CD4-positive, alpha-beta memory T cell (primary cell): ENCODE measurements around the gene RIPOR3. TPM values are rescaled to one million over a fixed set of nuclear protein-coding genes. Genes with fewer than 3 reads are reported as not detected.

Experiments
- CTCF ChIA-PET: fragments of 350-600 bp; sonication (Branson Sonifier 250); formaldehyde crosslinking; loops from one replicate; lab custom pipeline; 2021; ENCODE audit warnings: inconsistent platforms; ENCODE audit not compliant: partially characterized antibody; lab: Charles Lee
- POLR2A ChIA-PET: fragments of 350-600 bp; sonication (Branson Sonifier 250); formaldehyde crosslinking; loops from one replicate; lab custom pipeline; 2021; ENCODE audit not compliant: partially characterized antibody; lab: Charles Lee
- DNase-seq, 5 donors: peaks; one replicate each; pipeline versions ENCODE4 v3.0.0 to v3.0.0-alpha.2; 2020 to 2022; ENCODE audit warnings: mixed read lengths in 1 of 5
- H3K27ac ChIP-seq: one replicate; pipeline ENCODE4 v1.7.0; 2013; ENCODE audit warnings: low read depth, low read length
- H3K27me3 ChIP-seq: 2 replicates; pipeline ENCODE4 v1.7.0; 2013; ENCODE audit warnings: mild to moderate bottlenecking, low read length, moderate library complexity; ENCODE audit not compliant: insufficient read depth
- H3K36me3 ChIP-seq: 2 replicates; pipeline ENCODE4 v1.7.0; 2013; ENCODE audit warnings: mild to moderate bottlenecking, low read length, moderate library complexity; ENCODE audit not compliant: insufficient read depth
- H3K4me1 ChIP-seq: 2 replicates; pipeline ENCODE4 v1.7.0; 2013; ENCODE audit warnings: mild to moderate bottlenecking, low read length, moderate library complexity; ENCODE audit not compliant: insufficient read depth
- H3K4me3 ChIP-seq, 2 donors: one replicate each; pipeline ENCODE4 v1.7.0; 2013; ENCODE audit warnings: low read length in 2 of 2, mild to moderate bottlenecking in 1 of 2
- H3K9me3 ChIP-seq, 2 donors: one replicate each; pipeline ENCODE4 v1.7.0; 2013; ENCODE audit warnings: low read length in 2 of 2, control low read depth in 1 of 2; ENCODE audit not compliant: control insufficient read depth in 1 of 2
- H3K27ac Mint-ChIP-seq, 7 donors: one replicate each; pipeline ENCODE4 v1.8.0; 2020 to 2021; ENCODE audit warnings: mixed read lengths in 7 of 7, mild to moderate bottlenecking in 6 of 7, inconsistent platforms in 3 of 7, moderate library complexity in 3 of 7
- H3K27me3 Mint-ChIP-seq, 2 donors: one replicate each; pipeline ENCODE4 v1.8.0; 2020 to 2021; ENCODE audit warnings: mixed read lengths in 2 of 2
- H3K36me3 Mint-ChIP-seq, 2 donors: one replicate each; pipeline ENCODE4 v1.8.0; 2020 to 2021; ENCODE audit warnings: mixed read lengths in 2 of 2, inconsistent platforms in 1 of 2, mild to moderate bottlenecking in 1 of 2
- H3K4me1 Mint-ChIP-seq, 4 donors: one replicate each; pipeline ENCODE4 v1.8.0; 2020 to 2021; ENCODE audit warnings: mixed read lengths in 4 of 4, mild to moderate bottlenecking in 1 of 4
- H3K4me3 Mint-ChIP-seq, 8 donors: one replicate each; pipeline ENCODE4 v1.8.0; 2020 to 2021; ENCODE audit warnings: mixed read lengths in 8 of 8, mild to moderate bottlenecking in 7 of 8, moderate library complexity in 6 of 8, inconsistent platforms in 3 of 8
- H3K9me3 Mint-ChIP-seq, 8 donors: one replicate each; pipeline ENCODE4 v1.8.0; 2020 to 2021; ENCODE audit warnings: mixed read lengths in 8 of 8, mild to moderate bottlenecking in 5 of 8, inconsistent platforms in 3 of 8, moderate library complexity in 1 of 8
- intact Hi-C: fragments of 100-400 bp; cut with micrococcal nuclease; formaldehyde crosslinking; loops from one replicate; pipeline ENCODE4 v1.15.1; 2023
- polyA plus RNA-seq, 2 donors: library from polyadenylated mRNA; unstranded; fragments of 300-500 nt; fragmentation: Illumina TruSeq; gene quantifications; one replicate each; pipeline ENCODE4 v1.2.3, GENCODE V29; 2021
- total RNA-seq, 2 experiments: library from RNA; stranded (reverse); gene quantifications; one replicate each; pipeline ENCODE4 v1.2.3, GENCODE V29; 2021

RIPOR3 gene
- total and polyA plus RNA-seq, 4 experiments from 2014 or later = 0.49 to 1.3 TPM; not detected in 2

GRCh38 chr20:50691573-50692551 lies 520 bp upstream of the RIPOR3 start:
- CTCF ChIA-PET = no interaction called here
- DNase-seq = no peak
- POLR2A ChIA-PET = no interaction called here
- Mint-ChIP-seq H3K4me3 (peak overlapping the region in 1 of 8 donors; percentile 48), H3K27ac (no peak overlapping the region), H3K27me3 (peaks cover 33 to 42% of the 10 kb centered on the region in 2 donors), H3K36me3 (no peaks in the 10 kb centered on the region), H3K9me3 (no peaks in the 10 kb centered on the region), H3K4me1 (peaks cover 0 to 7% (median 4%) of the 10 kb centered on the region in 4 donors)
- Histone ChIP-seq H3K36me3 (no peaks in the 10 kb centered on the region), H3K9me3 (no peaks in the 10 kb centered on the region), H3K4me3 (no peak overlapping the region), H3K27ac (no peak overlapping the region), H3K27me3 (peaks cover 20% of the 10 kb centered on the region), H3K4me1 (no peaks in the 10 kb centered on the region)
- intact Hi-C loops = no loop called here

DNA sequence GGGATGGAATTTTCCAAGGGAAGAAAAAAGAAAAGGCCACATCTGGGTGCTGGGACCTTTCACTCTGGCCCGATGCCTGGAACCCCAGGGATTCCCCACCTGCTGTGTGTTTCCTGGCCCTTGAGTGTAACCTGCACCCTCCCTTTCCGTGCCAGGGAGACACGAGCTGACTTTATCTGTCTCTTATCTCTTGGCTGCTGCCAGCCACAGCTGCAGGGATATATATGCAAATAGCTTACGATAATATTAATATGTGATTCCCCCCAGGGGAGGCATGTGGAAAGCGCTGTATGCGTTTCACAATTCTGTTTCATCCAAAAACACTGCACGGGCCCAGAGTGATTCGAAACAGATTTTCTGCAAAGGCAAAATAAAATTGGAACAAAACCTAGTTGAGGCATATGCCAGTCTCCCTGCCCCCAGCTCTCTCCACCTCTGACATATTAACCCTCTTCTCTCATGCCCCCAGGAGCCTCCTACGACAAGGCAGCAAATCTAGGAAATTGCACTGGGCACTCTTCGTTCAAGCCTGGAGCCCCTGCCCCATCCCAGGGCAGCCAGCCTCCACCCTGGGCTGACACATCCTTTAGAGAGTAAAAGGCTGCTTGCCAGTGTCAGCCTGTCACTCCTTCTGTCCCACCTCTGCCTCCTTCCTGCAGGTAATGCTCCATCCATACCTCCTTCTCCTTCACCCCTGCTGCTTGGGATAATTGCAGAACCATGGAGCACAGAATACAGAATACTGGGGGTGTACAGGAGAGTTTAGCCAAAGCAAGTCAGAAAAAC lies 1.3 kb downstream of the RIPOR3 start:
- no peak overlapping the region for H3K4me3 ChIP-seq
- H3K27ac ChIP-seq = no peak overlapping the region
- H3K4me1 ChIP-seq = no peaks in the 10 kb centered on the region
- Mint-ChIP-seq H3K4me1 (peaks cover 0 to 7% (median 4%) of the 10 kb centered on the region in 4 donors), H3K36me3 (no peaks in the 10 kb centered on the region), H3K9me3 (no peaks in the 10 kb centered on the region), H3K27me3 (peaks cover 33 to 44% of the 10 kb centered on the region in 2 donors), H3K4me3 (peak overlapping the region in 2 of 8 donors; percentile 16 to 62), H3K27ac (no peak overlapping the region)
- intact Hi-C loops = no loop called here
- CTCF ChIA-PET = interaction anchor here (0.6 kb wide), 1 partner anchor 298 kb away, joined by 3 read pairs; no protein-coding TSS in a partner anchor
- no peaks in the 10 kb centered on the region for H3K36me3 ChIP-seq
- H3K27me3 ChIP-seq = peaks cover 20% of the 10 kb centered on the region
- H3K9me3 ChIP-seq = no peaks in the 10 kb centered on the region
- DNase-seq = no peak
- POLR2A ChIA-PET = no interaction called here

- H3K4me3 ChIP-seq = no peak overlapping the region
- Mint-ChIP-seq H3K27me3 (peaks cover 31 to 38% of the 10 kb centered on the region in 2 donors), H3K36me3 (no peaks in the 10 kb centered on the region), H3K4me3 (no peak overlapping the region), H3K27ac (no peak overlapping the region), H3K9me3 (no peaks in the 10 kb centered on the region), H3K4me1 (peaks cover 0 to 7% (median 4%) of the 10 kb centered on the region in 4 donors)
- H3K27me3 ChIP-seq = peaks cover 20% of the 10 kb centered on the region
- ChIA-PET CTCF (no interaction called here), POLR2A (no interaction called here)
- no peaks in the 10 kb centered on the region for H3K36me3 ChIP-seq
- H3K27ac ChIP-seq = no peak overlapping the region
- H3K4me1 ChIP-seq = no peaks in the 10 kb centered on the region
- H3K9me3 ChIP-seq = no peaks in the 10 kb centered on the region
- DNase-seq = no peak
- intact Hi-C loops = no loop called here
Observed at GRCh38 chr20:50688256-50688975, 2.9 kb downstream of the RIPOR3 start.

DNA sequence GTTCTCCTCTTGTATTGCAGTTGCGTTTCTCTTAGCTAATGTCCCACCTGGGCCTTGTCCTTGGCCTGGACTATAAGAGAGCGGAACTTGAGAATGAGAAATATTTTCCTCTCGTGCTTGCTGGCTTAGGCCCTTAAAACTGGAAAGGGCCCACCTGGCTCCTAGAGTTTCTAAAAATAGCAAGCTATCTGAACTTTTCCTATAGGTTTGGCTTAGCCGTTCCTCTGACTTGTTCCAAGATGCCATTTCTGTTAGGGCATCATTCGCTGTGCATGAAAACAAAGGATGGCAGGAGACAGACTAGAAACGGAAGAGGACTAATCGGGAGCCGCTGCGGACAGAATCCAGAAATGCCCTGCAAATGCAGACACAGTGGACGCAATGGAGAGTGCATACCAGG lies 4.5 kb downstream of the RIPOR3 start:
- Histone ChIP-seq H3K36me3 (no peaks in the 10 kb centered on the region), H3K9me3 (no peaks in the 10 kb centered on the region), H3K27me3 (peaks cover 16% of the 10 kb centered on the region), H3K4me3 (no peak overlapping the region), H3K4me1 (no peaks in the 10 kb centered on the region), H3K27ac (no peak overlapping the region)
- intact Hi-C loops = no loop called here
- no peak overlapping the region for H3K4me3 Mint-ChIP-seq
- H3K27me3 Mint-ChIP-seq = peaks cover 23 to 31% of the 10 kb centered on the region in 2 donors
- peaks cover 0 to 2% (median 0%) of the 10 kb centered on the region in 8 donors for H3K9me3 Mint-ChIP-seq
- no peak for DNase-seq
- no peaks in the 10 kb centered on the region for H3K36me3 Mint-ChIP-seq
- POLR2A ChIA-PET = no interaction called here
- H3K27ac Mint-ChIP-seq = no peak overlapping the region
- peaks cover 0 to 6% (median 4%) of the 10 kb centered on the region in 4 donors for H3K4me1 Mint-ChIP-seq
- CTCF ChIA-PET = no interaction called here

- H3K27ac ChIP-seq = no peak overlapping the region
- Mint-ChIP-seq H3K9me3 (peaks cover 0 to 2% (median 0%) of the 10 kb centered on the region in 8 donors), H3K4me1 (no peaks in the 10 kb centered on the region), H3K4me3 (no peak overlapping the region), H3K27me3 (peaks cover 5 to 8% of the 10 kb centered on the region in 2 donors), H3K36me3 (no peaks in the 10 kb centered on the region), H3K27ac (no peak overlapping the region)
- H3K4me3 ChIP-seq = no peak overlapping the region
- CTCF ChIA-PET = interaction anchor here (1.2 kb wide), 1 partner anchor 66 kb away, joined by 3 read pairs; no protein-coding TSS in a partner anchor
- intact Hi-C loops = no loop called here
- no peaks in the 10 kb centered on the region for H3K27me3 ChIP-seq
- DNase-seq = no peak
- no peaks in the 10 kb centered on the region for H3K36me3 ChIP-seq
- POLR2A ChIA-PET = no interaction called here
- no peaks in the 10 kb centered on the region for H3K4me1 ChIP-seq
- no peaks in the 10 kb centered on the region for H3K9me3 ChIP-seq
Observed at GRCh38 chr20:50683570-50683969, 7.8 kb downstream of the RIPOR3 start.

DNA sequence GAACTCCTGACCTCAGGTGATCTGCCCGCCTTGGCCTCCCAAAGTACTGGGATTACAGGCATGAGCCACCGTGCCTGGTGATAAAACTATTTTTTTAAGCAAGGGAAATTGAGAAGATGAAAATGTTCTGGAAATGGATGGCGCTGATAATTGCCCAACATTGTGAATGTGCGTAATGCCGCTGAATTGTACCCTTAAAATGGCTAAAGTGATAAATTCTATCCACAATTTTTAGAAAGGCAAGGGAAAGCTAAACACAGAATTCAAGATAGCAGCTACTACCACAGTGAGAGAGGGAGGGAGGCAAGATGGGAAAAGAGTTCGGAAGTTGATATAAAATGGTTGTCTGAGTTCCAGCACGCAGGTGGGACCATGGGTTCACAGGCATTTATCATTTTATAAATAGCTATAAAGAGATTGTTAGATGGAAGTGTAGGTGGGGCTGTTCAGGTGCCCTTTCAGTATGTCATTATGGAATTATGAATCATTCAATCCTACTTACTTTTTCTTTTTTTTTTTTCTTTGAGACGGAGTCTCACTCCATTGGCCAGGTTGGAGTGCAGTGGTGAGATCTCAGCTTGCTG lies 8.3 kb downstream of the RIPOR3 start:
- peaks cover 5 to 11% of the 10 kb centered on the region in 2 donors for H3K27me3 Mint-ChIP-seq
- Histone ChIP-seq H3K4me1 (no peaks in the 10 kb centered on the region), H3K27ac (no peak overlapping the region), H3K9me3 (no peaks in the 10 kb centered on the region), H3K27me3 (no peaks in the 10 kb centered on the region), H3K36me3 (no peaks in the 10 kb centered on the region), H3K4me3 (no peak overlapping the region)
- intact Hi-C loops = no loop called here
- no peak overlapping the region for H3K4me3 Mint-ChIP-seq
- DNase-seq = no peak
- H3K9me3 Mint-ChIP-seq = peaks cover 0 to 2% (median 0%) of the 10 kb centered on the region in 8 donors
- ChIA-PET POLR2A (no interaction called here), CTCF (interaction anchor here (1.2 kb wide), 1 partner anchor 66 kb away, joined by 3 read pairs; no protein-coding TSS in a partner anchor)
- no peak overlapping the region for H3K27ac Mint-ChIP-seq
- H3K36me3 Mint-ChIP-seq = no peaks in the 10 kb centered on the region
- H3K4me1 Mint-ChIP-seq = no peaks in the 10 kb centered on the region
